Progenitor cell of endocrine pancreas (in vitro differentiated cells): ENCODE results near the gene C19orf67. TPM values are rescaled to one million over a fixed set of nuclear protein-coding genes. Genes with fewer than 3 reads are reported as not detected.
"Not testable (repeated sequence)": the region's sequence is repeated elsewhere in the genome, so short reads cannot be mapped to it uniquely, and the experiment has no call there.

Experiments
- DNase-seq: peaks from one replicate; pipeline ENCODE4 v3.0.0; 2021; ENCODE audit warnings: low spot score; ENCODE audit not compliant: unreplicated experiment
- H3K27ac Mint-ChIP-seq: 2 replicates; pipeline ENCODE4 v1.8.0; 2021; ENCODE audit warnings: mild to moderate bottlenecking, moderate library complexity, mixed read lengths
- H3K27me3 Mint-ChIP-seq: 2 replicates; pipeline ENCODE4 v1.8.0; 2021; ENCODE audit warnings: mixed read lengths
- H3K36me3 Mint-ChIP-seq: 2 replicates; pipeline ENCODE4 v1.8.0; 2022; ENCODE audit warnings: mixed read lengths; ENCODE audit not compliant: insufficient read depth
- H3K4me1 Mint-ChIP-seq: 2 replicates; pipeline ENCODE4 v1.8.0; 2021; ENCODE audit warnings: low read depth, mixed read lengths
- H3K4me3 Mint-ChIP-seq: 2 replicates; pipeline ENCODE4 v1.8.0; 2021; ENCODE audit warnings: low read depth, mild to moderate bottlenecking, moderate library complexity, mixed read lengths
- H3K9me3 Mint-ChIP-seq: 2 replicates; pipeline ENCODE4 v1.8.0; 2021; ENCODE audit warnings: low read depth, mixed read lengths
- total RNA-seq: library from RNA; stranded (reverse); gene quantifications from 2 replicates; pipeline ENCODE4 v1.2.1, GENCODE V29; 2021
- TF ChIP-seq, protein P1 (sequence below): fragments of 200-600 bp; sonication (generic); IDR thresholded peaks from one replicate; pipeline ENCODE4 v1.5.0; 2021; ENCODE audit warnings: antibody characterized with exemption, mild to moderate bottlenecking; ENCODE audit not compliant: unreplicated experiment

The C19orf67 gene
- total RNA-seq, 1 donor from 2014 or later, result 0.43 TPM

- TF ChIP-seq, protein P1, sequence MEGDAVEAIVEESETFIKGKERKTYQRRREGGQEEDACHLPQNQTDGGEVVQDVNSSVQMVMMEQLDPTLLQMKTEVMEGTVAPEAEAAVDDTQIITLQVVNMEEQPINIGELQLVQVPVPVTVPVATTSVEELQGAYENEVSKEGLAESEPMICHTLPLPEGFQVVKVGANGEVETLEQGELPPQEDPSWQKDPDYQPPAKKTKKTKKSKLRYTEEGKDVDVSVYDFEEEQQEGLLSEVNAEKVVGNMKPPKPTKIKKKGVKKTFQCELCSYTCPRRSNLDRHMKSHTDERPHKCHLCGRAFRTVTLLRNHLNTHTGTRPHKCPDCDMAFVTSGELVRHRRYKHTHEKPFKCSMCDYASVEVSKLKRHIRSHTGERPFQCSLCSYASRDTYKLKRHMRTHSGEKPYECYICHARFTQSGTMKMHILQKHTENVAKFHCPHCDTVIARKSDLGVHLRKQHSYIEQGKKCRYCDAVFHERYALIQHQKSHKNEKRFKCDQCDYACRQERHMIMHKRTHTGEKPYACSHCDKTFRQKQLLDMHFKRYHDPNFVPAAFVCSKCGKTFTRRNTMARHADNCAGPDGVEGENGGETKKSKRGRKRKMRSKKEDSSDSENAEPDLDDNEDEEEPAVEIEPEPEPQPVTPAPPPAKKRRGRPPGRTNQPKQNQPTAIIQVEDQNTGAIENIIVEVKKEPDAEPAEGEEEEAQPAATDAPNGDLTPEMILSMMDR, result no peak
- no peak for DNase-seq
- H3K27ac Mint-ChIP-seq, result no peak overlapping the region
- no peaks in the 10 kb centered on the region for H3K4me1 Mint-ChIP-seq
- H3K27me3 Mint-ChIP-seq, result peaks cover 7% of the 10 kb centered on the region
- H3K4me3 Mint-ChIP-seq, result no peak overlapping the region
- no peaks in the 10 kb centered on the region for H3K9me3 Mint-ChIP-seq
- no peaks in the 10 kb centered on the region for H3K36me3 Mint-ChIP-seq
These were observed 49.9 kb downstream of the C19orf67 start for GRCh38 chr19:14035706-14036105.

GRCh38 chr19:14035159-14035558 is 50.4 kb downstream of the C19orf67 start:
- peaks cover 11% of the 10 kb centered on the region for H3K27me3 Mint-ChIP-seq
- not testable (repeated sequence) for H3K27ac Mint-ChIP-seq, H3K4me1 Mint-ChIP-seq, H3K9me3 Mint-ChIP-seq, DNase-seq, H3K4me3 Mint-ChIP-seq, H3K36me3 Mint-ChIP-seq

GRCh38 chr19:14033946-14034345 is 51.6 kb downstream of the C19orf67 start:
- H3K9me3 Mint-ChIP-seq, result no peaks in the 10 kb centered on the region
- no peak overlapping the region for H3K4me3 Mint-ChIP-seq
- no peak overlapping the region for H3K27ac Mint-ChIP-seq
- TF ChIP-seq, protein P1, result no peak
- no peaks in the 10 kb centered on the region for H3K4me1 Mint-ChIP-seq
- H3K36me3 Mint-ChIP-seq, result no peaks in the 10 kb centered on the region
- DNase-seq, result no peak
- H3K27me3 Mint-ChIP-seq, result peaks cover 13% of the 10 kb centered on the region

- Mint-ChIP-seq H3K9me3 (no peaks in the 10 kb centered on the region), H3K4me1 (peaks cover 2% of the 10 kb centered on the region), H3K27ac (no peak within 1 kb of the TSS), H3K27me3 (peaks cover 21% of the 10 kb centered on the region), H3K4me3 (peak within 1 kb of the TSS; percentile 73), H3K36me3 (no peaks in the 10 kb centered on the region)
- TF ChIP-seq, protein P1, result peak; percentile 61
- peak; percentile 39 for DNase-seq
These were observed 53.7 kb downstream of the C19orf67 start, which contains the start of gene IL27RA for GRCh38 chr19:14031719-14032480. TSS of gene IL27RA (plus strand) at chr19:14031762. CDS start at chr19:14031873, 111 bp downstream.

Other genes starting within 250 kb of the C19orf67 start
- 9.5 and 10.5 TPM in 2 replicates for gene NANOS3, start 208.6 kb downstream of the C19orf67 start, total RNA-seq
- gene BRME1, start 179.7 kb downstream of the C19orf67 start, total RNA-seq, result 6.1 and 8.9 TPM in 2 replicates
- gene CC2D1A, start 179.6 kb downstream of the C19orf67 start, total RNA-seq, result 69.4 and 74.0 TPM in 2 replicates
- gene PODNL1, start 147.4 kb downstream of the C19orf67 start, total RNA-seq, result not detected in 2 replicates
- 57.3 and 65.5 TPM in 2 replicates for gene DCAF15, start 133.3 kb downstream of the C19orf67 start, total RNA-seq
- gene RFX1, start 79.5 kb downstream of the C19orf67 start, total RNA-seq, result 26.5 and 30.6 TPM in 2 replicates
- gene RLN3, start 57.6 kb downstream of the C19orf67 start, total RNA-seq, result not detected in 2 replicates
- 3.4 and 3.7 TPM in 2 replicates for gene IL27RA, start 54.0 kb downstream of the C19orf67 start, total RNA-seq
- 5.7 and 7.7 TPM in 2 replicates for gene PALM3, start 23.7 kb downstream of the C19orf67 start, total RNA-seq
- 3.0 and 3.5 TPM in 2 replicates for gene MISP3, start 13.0 kb downstream of the C19orf67 start, total RNA-seq
- gene SAMD1, start 5.0 kb upstream of the C19orf67 start, total RNA-seq, result 64.7 and 72.4 TPM in 2 replicates
- 87.4 and 92.1 TPM in 2 replicates for gene PRKACA, start 32.0 kb upstream of the C19orf67 start, total RNA-seq
- 18.4 TPM in 2 replicates for gene ASF1B, start 50.8 kb upstream of the C19orf67 start, total RNA-seq
- 54.6 and 55.3 TPM in 2 replicates for gene ADGRL1, start 120.4 kb upstream of the C19orf67 start, total RNA-seq